ENCODE results near the gene WDFY2.

WDFY2 gene

GRCh38 chr13:51697181-51697580, 112.9 kb downstream of the WDFY2 start:
- in situ Hi-C loops (cut with MboI; ENCODE audit: low sequenced_read_pairs), result no loop called here

DNA sequence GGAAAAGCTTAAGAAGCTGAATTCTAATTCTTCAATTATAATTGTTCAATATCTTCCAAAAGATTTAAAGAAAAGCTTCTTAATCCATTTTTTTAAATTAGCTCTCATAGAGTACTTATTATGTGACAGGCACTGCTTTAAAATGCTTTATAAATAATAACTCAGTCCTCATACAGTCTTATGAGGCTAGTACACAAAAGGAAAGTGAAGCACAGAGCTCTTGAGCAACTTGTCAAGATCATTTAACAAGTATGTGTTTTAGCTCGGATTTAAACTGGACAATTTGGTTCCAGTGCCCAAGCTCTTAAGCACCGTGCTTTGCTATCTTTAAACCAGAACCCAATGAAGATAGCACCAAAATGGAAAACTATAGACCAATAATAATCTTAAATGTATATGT, 113.6 kb downstream of the WDFY2 start:
- in situ Hi-C loops (cut with MboI; ENCODE audit: low sequenced_read_pairs), result no loop called here

- in situ Hi-C loops (cut with MboI; ENCODE audit: low sequenced_read_pairs), result no loop called here
These were observed 114.1 kb downstream of the WDFY2 start for GRCh38 chr13:51698352-51698751.

GRCh38 chr13:51704399-51705313, 120.4 kb downstream of the WDFY2 start:
- in situ Hi-C loops (cut with MboI; ENCODE audit: low sequenced_read_pairs), result no loop called here

DNA sequence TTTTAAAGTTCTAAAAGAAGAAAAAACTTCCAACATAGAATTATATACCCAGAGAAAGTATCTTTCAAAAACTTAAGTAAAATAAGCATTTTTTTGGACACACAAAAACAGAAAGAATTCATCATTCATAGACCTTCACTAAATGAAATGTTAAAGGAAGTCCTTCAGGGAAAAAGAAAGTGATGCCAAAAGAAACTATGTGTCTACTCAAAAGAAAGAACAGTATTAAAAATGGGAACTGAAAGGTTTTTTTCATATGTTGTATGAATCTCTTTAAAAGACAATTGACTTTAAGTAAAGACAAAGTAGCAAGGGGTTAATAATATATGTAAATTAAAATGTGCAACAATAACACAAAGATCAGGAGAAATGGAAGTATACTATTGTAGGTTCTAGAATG, 123.2 kb downstream of the WDFY2 start:
- in situ Hi-C loops (cut with MboI; ENCODE audit: low sequenced_read_pairs), result no loop called here

GRCh38 chr13:51713807-51714206, 129.5 kb downstream of the WDFY2 start:
- in situ Hi-C loops (cut with MboI; ENCODE audit: low sequenced_read_pairs), result no loop called here

DNA sequence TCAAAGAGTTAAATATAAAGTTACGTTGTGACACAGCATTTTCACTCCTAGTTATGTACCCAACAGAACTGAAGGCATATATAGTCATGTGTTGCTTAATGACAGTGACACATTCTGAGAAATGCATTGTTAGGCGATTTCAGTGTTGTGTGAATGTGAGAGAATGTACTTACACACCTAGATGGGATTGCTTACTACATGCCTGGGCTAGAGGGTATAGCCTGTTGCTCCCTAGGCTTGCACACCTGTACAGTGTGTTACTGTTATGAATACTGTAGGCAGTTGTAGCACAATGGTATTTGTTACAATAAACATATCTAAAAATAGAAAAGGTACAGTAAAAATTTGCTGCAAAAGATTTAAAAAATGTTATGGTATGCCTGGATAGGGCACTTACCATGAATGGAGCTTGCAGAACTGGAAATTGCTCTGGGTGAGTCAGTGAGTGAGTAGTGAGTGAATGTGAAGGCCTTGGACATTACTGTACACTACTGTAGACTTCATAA, 130.5 kb downstream of the WDFY2 start:
- in situ Hi-C loops (cut with MboI; ENCODE audit: low sequenced_read_pairs), result no loop called here

DNA sequence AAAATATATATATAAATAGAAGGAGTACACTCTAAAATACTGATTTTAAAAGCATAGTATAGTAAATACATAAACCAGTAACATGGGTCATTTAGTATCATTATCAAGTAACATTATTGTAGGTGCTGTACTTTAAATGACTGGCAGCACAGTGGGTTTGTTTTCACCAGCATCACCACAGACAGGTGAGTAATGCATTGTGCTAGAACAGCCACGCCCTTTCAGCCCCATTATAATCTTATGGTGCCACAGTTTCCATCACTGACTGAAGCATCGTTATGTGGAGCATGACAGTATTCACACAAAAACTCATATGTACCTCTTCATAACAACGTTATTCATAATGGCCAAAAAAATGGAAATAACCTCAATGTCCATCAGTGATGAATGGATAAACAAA, 131.4 kb downstream of the WDFY2 start:
- in situ Hi-C loops (cut with MboI; ENCODE audit: low sequenced_read_pairs), result no loop called here

GRCh38 chr13:51717786-51718398, 133.6 kb downstream of the WDFY2 start:
- in situ Hi-C loops (cut with MboI; ENCODE audit: low sequenced_read_pairs), result no loop called here

GRCh38 chr13:51719394-51719793, 135.1 kb downstream of the WDFY2 start:
- in situ Hi-C loops (cut with MboI; ENCODE audit: low sequenced_read_pairs), result no loop called here

DNA sequence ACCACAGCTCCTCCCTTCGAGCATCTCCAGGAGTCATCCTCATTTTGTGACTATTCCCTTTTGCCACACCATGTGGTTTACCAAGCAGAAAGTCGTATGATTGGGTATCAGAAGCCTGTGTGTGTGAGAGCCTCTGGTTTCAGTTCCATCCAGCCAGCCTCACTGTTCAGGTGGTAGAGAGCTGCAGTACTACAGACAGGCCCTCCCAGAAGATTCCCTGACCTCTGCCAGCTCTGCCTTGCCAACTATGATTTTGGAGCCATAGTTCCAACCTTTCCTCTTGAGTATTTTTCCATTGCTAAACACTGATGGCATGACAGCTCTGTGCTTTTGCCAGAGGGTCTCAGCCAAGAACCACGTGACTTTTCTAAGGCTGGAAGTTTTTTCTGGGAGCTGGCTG, 137.2 kb downstream of the WDFY2 start:
- in situ Hi-C loops (cut with MboI; ENCODE audit: low sequenced_read_pairs), result no loop called here

GRCh38 chr13:51723529-51723928, 139.3 kb downstream of the WDFY2 start:
- in situ Hi-C loops (cut with MboI; ENCODE audit: low sequenced_read_pairs), result no loop called here

GRCh38 chr13:51724721-51725120, 140.5 kb downstream of the WDFY2 start:
- in situ Hi-C loops (cut with MboI; ENCODE audit: low sequenced_read_pairs), result no loop called here

- in situ Hi-C loops (cut with MboI; ENCODE audit: low sequenced_read_pairs), result no loop called here
These were observed 142.4 kb downstream of the WDFY2 start for GRCh38 chr13:51726446-51727193.

GRCh38 chr13:51727634-51728274, 143.5 kb downstream of the WDFY2 start:
- in situ Hi-C loops (cut with MboI; ENCODE audit: low sequenced_read_pairs), result no loop called here

DNA sequence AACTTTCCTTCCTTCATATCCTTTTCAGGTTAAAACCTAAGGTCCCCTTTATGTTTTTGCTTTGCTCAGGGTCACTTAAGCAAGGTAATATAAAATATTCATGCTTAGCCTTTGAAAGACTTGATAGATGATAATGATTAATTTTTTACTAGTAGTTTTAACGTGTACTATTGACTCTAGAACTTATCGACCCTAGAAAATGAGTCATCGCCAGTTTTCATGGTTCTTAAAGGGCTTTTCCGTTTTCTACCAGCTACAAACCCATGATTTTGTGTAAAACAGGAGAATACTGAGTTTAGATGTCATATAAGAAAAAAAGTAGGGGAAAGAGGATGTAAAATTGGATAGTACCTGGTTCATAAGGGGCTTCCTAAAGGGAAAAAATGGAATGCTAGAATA, 144.0 kb downstream of the WDFY2 start:
- in situ Hi-C loops (cut with MboI; ENCODE audit: low sequenced_read_pairs), result no loop called here

DNA sequence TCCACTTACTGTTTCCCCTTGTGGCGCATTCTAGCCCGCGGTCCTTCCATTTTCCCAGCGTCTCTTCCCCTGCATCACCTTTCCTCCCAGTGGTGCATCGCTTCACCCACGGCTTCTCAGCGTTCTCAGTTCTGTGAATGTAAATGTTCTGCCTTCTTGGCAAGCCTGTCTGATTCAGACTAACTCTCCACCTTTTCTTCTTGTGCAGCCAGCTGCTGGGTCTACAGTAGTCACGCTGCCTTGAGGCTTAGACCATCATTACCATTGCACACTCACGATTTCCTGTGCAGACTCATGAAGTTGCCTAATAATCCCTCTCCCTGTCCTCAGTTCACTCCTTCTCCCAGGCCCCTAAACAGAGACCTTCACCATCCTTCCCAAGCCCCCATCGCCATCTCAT, 144.7 kb downstream of the WDFY2 start:
- in situ Hi-C loops (cut with MboI; ENCODE audit: low sequenced_read_pairs), result no loop called here

DNA sequence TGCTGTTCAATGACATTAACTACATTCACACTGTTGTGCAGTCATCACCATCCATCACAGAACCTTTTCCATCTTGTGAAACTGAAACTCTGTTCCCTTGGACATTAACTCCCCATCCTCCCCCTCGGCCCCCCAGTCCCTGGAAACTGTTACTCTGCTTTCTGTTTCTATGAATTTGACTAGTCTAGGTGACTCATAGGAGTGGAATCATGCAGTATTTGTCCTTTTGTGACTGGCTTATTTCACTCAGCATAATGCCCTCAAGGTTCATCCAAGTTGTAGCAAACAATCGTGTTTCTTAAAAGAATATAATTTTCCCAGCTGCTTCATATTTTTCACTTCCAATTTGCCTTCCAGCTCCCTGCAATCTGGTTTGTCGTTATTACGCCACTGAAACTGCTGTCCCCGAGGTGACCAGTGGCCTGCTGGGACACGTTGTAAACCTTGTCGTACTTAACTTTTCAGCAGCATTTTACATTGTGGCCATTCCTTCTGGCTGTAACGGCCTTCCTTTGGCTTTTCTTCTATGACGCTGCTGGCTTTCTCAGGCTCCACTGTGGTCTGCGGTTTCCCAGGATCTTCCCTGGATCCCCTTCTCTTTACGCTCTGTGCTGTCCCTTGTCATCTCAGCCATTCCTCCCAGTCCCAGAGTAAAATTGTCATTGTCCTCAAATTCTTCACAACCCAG, 145.7 kb downstream of the WDFY2 start:
- in situ Hi-C loops (cut with MboI; ENCODE audit: low sequenced_read_pairs), result no loop called here

DNA sequence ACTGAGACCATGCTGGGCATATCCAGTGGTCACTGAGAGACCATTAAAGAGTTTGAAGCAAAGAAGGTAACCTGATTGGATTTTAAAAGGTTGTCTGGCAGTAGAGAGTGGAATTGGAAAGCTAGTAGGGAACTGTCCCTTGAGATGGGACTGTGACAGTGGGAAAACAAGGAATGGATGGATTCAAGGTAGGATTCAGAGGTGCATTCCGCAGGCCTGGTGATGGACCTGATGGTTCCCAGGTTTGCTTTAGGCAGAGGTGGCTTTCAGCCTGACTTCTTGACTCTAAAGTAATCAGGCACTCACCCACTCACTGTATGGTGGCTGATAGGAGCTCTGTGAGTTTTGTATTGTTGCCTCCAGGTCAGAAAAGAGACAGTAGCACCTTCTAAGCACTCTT, 146.7 kb downstream of the WDFY2 start:
- in situ Hi-C loops (cut with MboI; ENCODE audit: low sequenced_read_pairs), result no loop called here

GRCh38 chr13:51731759-51732158, 147.5 kb downstream of the WDFY2 start:
- in situ Hi-C loops (cut with MboI; ENCODE audit: low sequenced_read_pairs), result no loop called here

All from HL-60/S4 treated with phorbol 12-myristate 13-acetate at 8.2 ng/mL for 4 days and 3 days (cell line).